Loucy (cell line): ENCODE data around the gene NR2F1.

ENCODE experiments used
- H2AFZ ChIP-seq: fragments of 200-600 bp; sonication (generic); 2 replicates; pipeline ENCODE4 v1.6.0; 2016; ENCODE audit warnings: antibody characterized with exemption, mild to moderate bottlenecking, low read length, moderate library complexity
- H3F3A ChIP-seq: fragments of 200-600 bp; 2 replicates; pipeline ENCODE4 v1.6.0; 2016; ENCODE audit warnings: antibody characterized with exemption, low read depth, mild to moderate bottlenecking
- H3K27me3 ChIP-seq: fragments of 200-600 bp; sonication (generic); 2 replicates; pipeline ENCODE4 v1.6.1; 2014; ENCODE audit warnings: low read length, mild to moderate bottlenecking; ENCODE audit not compliant: insufficient read depth, poor library complexity, severe bottlenecking
- H3K36me3 ChIP-seq: fragments of 200-600 bp; sonication (generic); 2 replicates; pipeline ENCODE4 v1.6.1; 2016; ENCODE audit warnings: low read length; ENCODE audit not compliant: insufficient read depth
- H3K4me1 ChIP-seq: fragments of 200-600 bp; sonication (generic); 2 replicates; pipeline ENCODE4 v1.5.1; 2014; ENCODE audit warnings: low read length, mild to moderate bottlenecking; ENCODE audit not compliant: insufficient read depth, poor library complexity, severe bottlenecking
- H3K4me2 ChIP-seq: fragments of 200-600 bp; sonication (generic); 2 replicates; pipeline ENCODE4 v1.6.0; 2014; ENCODE audit warnings: antibody characterized with exemption, low read length, low read depth, mild to moderate bottlenecking; ENCODE audit not compliant: poor library complexity, severe bottlenecking
- H3K4me3 ChIP-seq: fragments of 200-600 bp; sonication (generic); 2 replicates; pipeline ENCODE4 v1.5.1; 2014; ENCODE audit warnings: low read length, mild to moderate bottlenecking, mixed read lengths; ENCODE audit not compliant: poor library complexity, severe bottlenecking
- H3K79me2 ChIP-seq: fragments of 200-600 bp; sonication (generic); 2 replicates; pipeline ENCODE4 v1.6.1; 2014; ENCODE audit warnings: low read length; ENCODE audit not compliant: insufficient read depth
- H3K9ac ChIP-seq: fragments of 200-600 bp; sonication (generic); 2 replicates; pipeline ENCODE4 v1.6.0; 2014; ENCODE audit warnings: mild to moderate bottlenecking, low read depth, low read length, moderate library complexity; ENCODE audit not compliant: poor library complexity, severe bottlenecking
- H3K9me2 ChIP-seq: fragments of 200-600 bp; sonication (generic); replicated peaks from 2 replicates; pipeline ENCODE4 v1.6.1; 2016; ENCODE audit warnings: low read depth, low read length, mixed read lengths
- H3K9me3 ChIP-seq: fragments of 200-600 bp; sonication (generic); 2 replicates; pipeline ENCODE4 v1.6.1; 2014; ENCODE audit warnings: mild to moderate bottlenecking, antibody characterized with exemption, low read length, low read depth; ENCODE audit not compliant: insufficient read depth
- H4K20me1 ChIP-seq: fragments of 200-600 bp; sonication (generic); 2 replicates; pipeline ENCODE4 v1.6.0; 2014; ENCODE audit warnings: antibody characterized with exemption, low read length, mild to moderate bottlenecking; ENCODE audit not compliant: insufficient read depth, poor library complexity, severe bottlenecking
- EZH2phosphoT487 ChIP-seq: fragments of 200-600 bp; IDR thresholded peaks from 2 replicates; pipeline ENCODE4 v1.6.1; 2018; ENCODE audit warnings: antibody characterized with exemption, mild to moderate bottlenecking, moderate library complexity, borderline replicate concordance
- TF ChIP-seq, protein P1 (sequence below): fragments of 200-600 bp; sonication (generic); conservative IDR thresholded peaks from 2 replicates; pipeline ENCODE4 v1.5.1; 2014; ENCODE audit warnings: mild to moderate bottlenecking, antibody characterized with exemption, low read length

NR2F1 gene

DNA sequence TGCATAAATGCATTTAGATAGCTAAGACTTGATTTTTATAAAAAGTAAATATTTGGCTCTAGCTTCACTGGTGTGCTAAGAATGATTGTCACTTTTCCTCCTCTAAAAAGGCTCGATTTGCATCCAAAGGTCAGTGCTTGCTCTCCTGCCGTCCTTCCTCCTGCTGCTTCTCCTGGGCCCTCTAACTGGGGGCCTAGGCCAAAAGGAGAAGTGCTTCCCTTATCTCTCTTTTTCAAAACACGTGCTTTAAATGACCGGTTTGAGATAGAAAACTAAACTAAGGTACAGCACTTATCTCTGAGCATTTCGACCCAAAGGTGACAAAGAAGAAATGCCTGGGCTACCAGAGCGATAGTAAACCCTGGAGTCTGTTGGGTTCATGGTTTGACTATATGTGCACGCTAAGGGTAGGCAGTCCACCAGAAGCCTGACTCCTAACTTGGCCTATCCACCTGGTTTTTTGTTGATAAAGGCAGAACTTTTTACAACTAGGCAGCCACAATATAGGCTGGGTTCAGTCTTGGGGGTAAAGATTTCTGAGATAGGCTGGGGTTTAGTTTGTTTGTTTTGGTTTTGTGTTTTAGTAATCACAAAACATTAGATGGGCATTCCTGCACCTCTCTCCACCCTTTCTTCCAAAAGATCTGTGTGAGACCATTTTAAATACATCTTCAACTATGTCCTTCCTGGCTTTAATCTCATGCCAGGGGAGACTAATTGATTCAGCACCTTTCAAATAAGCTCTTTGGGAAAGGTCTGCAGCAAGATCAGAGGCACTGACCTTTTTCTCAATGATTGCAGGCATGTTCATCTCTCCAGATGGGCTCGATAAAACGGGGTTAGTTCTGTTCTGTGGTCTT lies 5.8 kb upstream of the NR2F1 start:
- H3F3A ChIP-seq, result no peaks in the 10 kb centered on the region
- H2AFZ ChIP-seq, result no peak overlapping the region
- H3K9me3 ChIP-seq, result no peaks in the 10 kb centered on the region
- H3K9me2 ChIP-seq, result no peaks in the 10 kb centered on the region
- no peaks in the 10 kb centered on the region for H3K36me3 ChIP-seq
- no peaks in the 10 kb centered on the region for H3K79me2 ChIP-seq
- no peak overlapping the region for H3K4me3 ChIP-seq
- no peaks in the 10 kb centered on the region for H3K4me1 ChIP-seq
- TF ChIP-seq EZH2phosphoT487, result no peak
- TF ChIP-seq, protein P1, sequence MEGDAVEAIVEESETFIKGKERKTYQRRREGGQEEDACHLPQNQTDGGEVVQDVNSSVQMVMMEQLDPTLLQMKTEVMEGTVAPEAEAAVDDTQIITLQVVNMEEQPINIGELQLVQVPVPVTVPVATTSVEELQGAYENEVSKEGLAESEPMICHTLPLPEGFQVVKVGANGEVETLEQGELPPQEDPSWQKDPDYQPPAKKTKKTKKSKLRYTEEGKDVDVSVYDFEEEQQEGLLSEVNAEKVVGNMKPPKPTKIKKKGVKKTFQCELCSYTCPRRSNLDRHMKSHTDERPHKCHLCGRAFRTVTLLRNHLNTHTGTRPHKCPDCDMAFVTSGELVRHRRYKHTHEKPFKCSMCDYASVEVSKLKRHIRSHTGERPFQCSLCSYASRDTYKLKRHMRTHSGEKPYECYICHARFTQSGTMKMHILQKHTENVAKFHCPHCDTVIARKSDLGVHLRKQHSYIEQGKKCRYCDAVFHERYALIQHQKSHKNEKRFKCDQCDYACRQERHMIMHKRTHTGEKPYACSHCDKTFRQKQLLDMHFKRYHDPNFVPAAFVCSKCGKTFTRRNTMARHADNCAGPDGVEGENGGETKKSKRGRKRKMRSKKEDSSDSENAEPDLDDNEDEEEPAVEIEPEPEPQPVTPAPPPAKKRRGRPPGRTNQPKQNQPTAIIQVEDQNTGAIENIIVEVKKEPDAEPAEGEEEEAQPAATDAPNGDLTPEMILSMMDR, result no peak
- no peak overlapping the region for H3K4me2 ChIP-seq
- no peak overlapping the region for H3K9ac ChIP-seq
- no peaks in the 10 kb centered on the region for H4K20me1 ChIP-seq
- H3K27me3 ChIP-seq, result no peaks in the 10 kb centered on the region

DNA sequence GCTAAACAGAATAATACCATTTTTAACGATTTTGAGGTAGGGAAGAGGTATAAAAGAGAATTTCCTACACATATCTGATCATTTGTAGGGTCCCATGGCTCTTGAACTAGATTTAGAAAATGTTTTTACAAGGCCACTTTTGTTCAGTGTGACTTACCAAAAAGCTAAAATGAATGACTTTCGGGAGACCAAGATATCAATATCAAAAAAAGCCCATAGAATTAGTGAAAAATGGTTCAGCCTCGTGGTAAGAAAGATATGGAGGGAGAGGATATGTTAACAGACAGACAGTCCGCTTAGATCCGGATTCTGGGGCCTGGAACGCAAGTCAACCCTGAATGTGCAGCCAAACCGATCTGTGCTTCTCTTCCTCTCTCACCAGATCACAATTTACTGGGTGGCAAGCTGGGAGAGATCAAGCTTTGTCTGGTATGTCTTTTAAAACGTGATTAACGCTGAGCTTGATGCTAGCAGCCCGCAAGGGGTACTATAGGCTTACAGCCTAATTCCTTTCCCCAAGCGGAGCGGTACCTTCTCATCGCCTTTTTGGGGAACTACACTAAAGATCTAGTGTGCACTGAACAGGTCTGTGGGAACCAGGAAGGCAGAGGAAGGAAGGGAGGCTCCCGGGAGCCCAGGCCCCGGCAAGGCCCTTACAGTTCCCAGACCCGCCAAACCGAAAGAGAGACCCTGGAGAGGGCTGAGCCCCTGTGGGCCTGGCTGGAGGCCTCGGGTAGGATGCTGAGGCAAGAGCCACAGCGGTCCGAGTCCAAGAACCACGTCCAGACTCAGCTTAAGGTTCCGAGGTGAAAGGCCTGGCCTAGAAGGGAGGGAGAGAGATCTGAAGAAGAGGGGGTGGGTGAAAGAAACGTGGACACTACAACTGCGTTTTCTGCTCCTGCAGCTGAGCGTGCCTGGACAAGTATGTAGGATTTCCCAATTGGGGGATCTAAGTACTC lies 4.9 kb upstream of the NR2F1 start:
- Histone ChIP-seq H3K9me3 (no peaks in the 10 kb centered on the region), H3K4me2 (no peak overlapping the region), H3F3A (no peaks in the 10 kb centered on the region), H2AFZ (no peak overlapping the region), H3K79me2 (no peaks in the 10 kb centered on the region), H3K36me3 (no peaks in the 10 kb centered on the region), H3K4me1 (no peaks in the 10 kb centered on the region), H4K20me1 (no peaks in the 10 kb centered on the region), H3K27me3 (no peaks in the 10 kb centered on the region), H3K9ac (no peak overlapping the region), H3K4me3 (no peak overlapping the region), H3K9me2 (no peaks in the 10 kb centered on the region)
- no peak for TF ChIP-seq EZH2phosphoT487
- TF ChIP-seq, protein P1, result no peak

DNA sequence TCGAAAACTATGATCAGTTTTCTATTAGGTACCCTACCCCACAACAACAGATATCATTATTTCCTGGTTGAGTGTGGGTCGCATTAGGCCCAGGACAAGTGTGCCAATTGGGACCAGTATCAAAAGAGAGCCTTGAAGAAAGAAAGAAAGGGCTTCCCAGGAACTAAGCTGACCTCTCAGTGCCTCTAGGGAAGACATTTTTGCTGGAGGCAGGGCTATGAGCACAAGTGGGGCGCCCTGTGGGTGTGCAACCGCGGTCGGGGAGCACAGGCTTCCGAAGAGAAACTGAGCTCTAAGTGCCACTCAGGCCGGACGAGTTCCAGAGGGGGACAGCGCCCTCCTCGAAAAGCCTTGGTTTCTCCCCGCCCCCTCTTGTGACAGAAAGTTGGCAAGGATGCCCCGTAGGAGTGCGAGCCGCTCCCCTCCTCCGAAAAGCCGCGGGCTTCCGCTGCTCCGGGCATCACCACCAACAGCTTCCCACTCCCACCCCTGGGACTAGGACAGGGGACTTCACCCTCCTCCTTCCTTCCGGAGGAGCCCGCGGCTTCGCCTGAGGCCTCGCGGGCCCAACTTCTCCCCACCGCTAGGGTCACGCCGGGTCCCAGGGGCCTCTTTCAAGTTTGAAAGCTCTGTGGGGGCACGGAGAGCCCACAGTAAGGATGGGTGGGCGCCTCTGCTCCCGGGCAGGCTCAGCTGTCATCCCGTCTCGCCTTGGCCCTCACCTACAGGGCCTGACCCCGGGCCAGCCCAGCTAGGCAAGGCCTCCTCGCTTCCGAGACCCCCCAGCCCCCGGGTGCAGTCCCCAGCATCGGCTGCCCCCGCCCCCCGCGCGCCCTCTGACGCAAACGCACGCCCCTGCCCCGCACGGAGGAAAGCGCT lies 4.0 kb upstream of the NR2F1 start:
- TF ChIP-seq, protein P1, result no peak
- no peak for TF ChIP-seq EZH2phosphoT487
- Histone ChIP-seq H3K4me1 (no peaks in the 10 kb centered on the region), H3K79me2 (no peaks in the 10 kb centered on the region), H3K9me3 (no peaks in the 10 kb centered on the region), H2AFZ (no peak overlapping the region), H3K27me3 (no peaks in the 10 kb centered on the region), H3K4me3 (no peak overlapping the region), H3F3A (no peaks in the 10 kb centered on the region), H3K36me3 (no peaks in the 10 kb centered on the region), H3K9me2 (no peaks in the 10 kb centered on the region), H3K4me2 (no peak overlapping the region), H3K9ac (no peak overlapping the region), H4K20me1 (no peaks in the 10 kb centered on the region)
